Fibroblast of mammary gland (primary cell): ENCODE results near the gene DUSP16.
"Not testable (repeated sequence)": the region's sequence is repeated elsewhere in the genome, so short reads cannot be mapped to it uniquely, and the experiment has no call there.

ENCODE experiments used
- DNase-seq: peaks from one replicate; pipeline ENCODE4 v3.0.0-alpha.2; 2010; ENCODE audit warnings: low read depth
- H3K4me3 ChIP-seq: 2 replicates; pipeline ENCODE4 v1.5.1; 2011; ENCODE audit warnings: low read depth, mild to moderate bottlenecking, low read length, moderate library complexity; ENCODE audit not compliant: control insufficient read depth
- TF ChIP-seq, protein P1 (sequence below): conservative IDR thresholded peaks from 2 replicates; pipeline ENCODE4 v1.5.1; 2011; ENCODE audit warnings: low read depth, low read length, inconsistent platforms; ENCODE audit not compliant: control insufficient read depth, insufficient read depth

DUSP16 gene

GRCh38 chr12:12528361-12529270 is 34.0 kb downstream of the DUSP16 start:
- TF ChIP-seq, protein P1, sequence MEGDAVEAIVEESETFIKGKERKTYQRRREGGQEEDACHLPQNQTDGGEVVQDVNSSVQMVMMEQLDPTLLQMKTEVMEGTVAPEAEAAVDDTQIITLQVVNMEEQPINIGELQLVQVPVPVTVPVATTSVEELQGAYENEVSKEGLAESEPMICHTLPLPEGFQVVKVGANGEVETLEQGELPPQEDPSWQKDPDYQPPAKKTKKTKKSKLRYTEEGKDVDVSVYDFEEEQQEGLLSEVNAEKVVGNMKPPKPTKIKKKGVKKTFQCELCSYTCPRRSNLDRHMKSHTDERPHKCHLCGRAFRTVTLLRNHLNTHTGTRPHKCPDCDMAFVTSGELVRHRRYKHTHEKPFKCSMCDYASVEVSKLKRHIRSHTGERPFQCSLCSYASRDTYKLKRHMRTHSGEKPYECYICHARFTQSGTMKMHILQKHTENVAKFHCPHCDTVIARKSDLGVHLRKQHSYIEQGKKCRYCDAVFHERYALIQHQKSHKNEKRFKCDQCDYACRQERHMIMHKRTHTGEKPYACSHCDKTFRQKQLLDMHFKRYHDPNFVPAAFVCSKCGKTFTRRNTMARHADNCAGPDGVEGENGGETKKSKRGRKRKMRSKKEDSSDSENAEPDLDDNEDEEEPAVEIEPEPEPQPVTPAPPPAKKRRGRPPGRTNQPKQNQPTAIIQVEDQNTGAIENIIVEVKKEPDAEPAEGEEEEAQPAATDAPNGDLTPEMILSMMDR, result no peak
- DNase-seq, result no peak
- H3K4me3 ChIP-seq, result no peak overlapping the region

GRCh38 chr12:12527820-12528296 is 34.8 kb downstream of the DUSP16 start:
- no peak for DNase-seq
- H3K4me3 ChIP-seq, result no peak overlapping the region
- TF ChIP-seq, protein P1, result no peak

DNA sequence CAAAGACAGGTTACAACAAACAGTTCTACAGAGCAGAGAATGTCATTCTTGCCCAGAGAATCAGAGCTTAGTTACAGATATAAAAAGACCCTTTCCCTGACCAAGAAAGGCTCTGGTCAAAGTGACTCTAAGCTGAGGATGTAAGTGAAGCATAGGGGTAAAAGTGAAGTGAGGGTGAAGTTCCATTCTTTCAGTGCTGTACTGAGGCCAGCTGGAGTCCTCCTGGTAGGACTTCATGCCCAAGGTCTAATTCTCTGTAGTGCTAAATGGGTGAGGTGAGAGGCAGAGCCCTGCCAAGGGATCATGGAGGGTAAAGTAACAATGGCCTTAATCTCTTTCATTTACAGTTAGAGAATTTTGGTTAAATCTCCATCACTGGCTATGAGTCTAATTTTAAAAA is 38.5 kb downstream of the DUSP16 start:
- no peak for DNase-seq
- no peak overlapping the region for H3K4me3 ChIP-seq
- TF ChIP-seq, protein P1, result no peak

- DNase-seq, result no peak
Observed at GRCh38 chr12:12523229-12523628, 39.4 kb downstream of the DUSP16 start.

DNA sequence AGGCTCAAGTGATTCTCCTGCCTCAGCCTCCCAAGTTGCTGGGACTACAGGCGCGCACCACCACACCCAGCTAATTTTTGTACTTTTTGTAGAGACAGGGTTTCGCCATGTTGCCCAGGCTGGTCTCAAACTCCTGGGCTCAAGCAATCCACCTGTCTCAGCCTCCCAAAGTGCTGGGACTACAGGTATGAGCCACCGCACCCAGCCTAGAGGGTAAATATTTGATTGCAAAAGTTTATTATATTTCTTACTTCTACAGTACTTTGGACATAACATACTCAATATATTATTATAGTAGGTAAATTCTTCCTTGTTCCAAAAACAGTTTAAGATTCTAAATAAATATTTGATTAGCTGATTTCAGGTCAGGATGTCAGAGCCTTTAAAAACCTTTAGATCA is 40.0 kb downstream of the DUSP16 start:
- DNase-seq, H3K4me3 ChIP-seq: not testable (repeated sequence)

More at GRCh38 chr12:12523229-12523628, 39.4 kb downstream of the DUSP16 start:
- no peak overlapping the region for H3K4me3 ChIP-seq
- TF ChIP-seq, protein P1, result no peak

DNA sequence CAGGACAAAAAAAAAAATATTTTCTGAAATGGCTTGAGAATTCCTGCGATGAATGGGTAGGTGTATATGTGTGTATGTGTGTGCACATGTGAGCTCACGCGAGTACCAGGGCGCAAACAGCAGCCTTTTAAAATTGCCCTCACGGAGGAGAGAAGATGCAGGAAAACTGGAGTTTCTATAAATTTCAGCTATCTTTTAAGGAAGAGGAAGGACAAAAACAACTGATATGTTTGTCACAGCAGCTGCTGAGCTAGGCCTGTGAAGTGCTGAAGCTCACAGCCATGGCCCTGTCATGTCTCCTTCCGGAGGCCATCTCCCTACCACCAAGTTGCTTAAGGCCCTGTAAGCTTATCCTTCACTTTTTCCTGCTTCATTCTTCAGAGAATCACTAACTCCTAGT is 40.8 kb downstream of the DUSP16 start:
- TF ChIP-seq, protein P1, result no peak
- DNase-seq, result no peak
- H3K4me3 ChIP-seq, result no peak overlapping the region

GRCh38 chr12:12521044-12521485 is 41.6 kb downstream of the DUSP16 start:
- DNase-seq, result no peak
- TF ChIP-seq, protein P1, result no peak
- H3K4me3 ChIP-seq, result no peak overlapping the region
